AML-193 (cell line): ENCODE data around the gene FBXW8.

ENCODE experiments used
- DNase-seq, 2 experiments: peaks; one replicate each; lab custom pipeline; 2025; lab: John Stamatoyannopoulos, UW

FBXW8 gene

GRCh38 chr12:117037289-117038022 is 126.7 kb downstream of the FBXW8 start:
- DNase-seq = no peak

- DNase-seq = no peak
Measured at GRCh38 chr12:117038023-117038680, 127.4 kb downstream of the FBXW8 start.

DNA sequence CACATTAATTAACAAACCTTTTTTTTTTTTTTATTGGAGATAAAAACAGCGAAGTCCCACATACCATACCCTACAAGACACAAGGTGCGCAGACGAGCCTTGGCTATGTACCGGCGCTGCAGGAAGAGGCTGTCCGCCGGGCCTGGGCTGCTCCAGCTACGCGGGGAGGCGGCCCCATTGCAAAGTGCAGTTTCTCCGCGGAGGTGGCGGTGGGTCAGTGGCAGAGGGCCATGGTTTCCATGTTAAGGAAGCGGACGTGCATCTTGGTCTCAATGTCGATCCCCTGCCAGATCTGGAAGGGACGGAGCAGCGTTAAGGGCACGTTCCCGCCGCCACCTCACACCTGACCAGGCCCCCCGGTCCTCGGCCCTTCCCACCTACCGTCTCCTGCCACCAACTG is 128.2 kb downstream of the FBXW8 start:
- DNase-seq = no peak

GRCh38 chr12:117039891-117040309 is 129.2 kb downstream of the FBXW8 start:
- no peak for DNase-seq

- DNase-seq = no peak
Measured at GRCh38 chr12:117040496-117040895, 129.7 kb downstream of the FBXW8 start.

- DNase-seq = no peak
Measured at GRCh38 chr12:117041798-117042170, 131.0 kb downstream of the FBXW8 start.

- no peak for DNase-seq
Measured at GRCh38 chr12:117042171-117042842, 131.6 kb downstream of the FBXW8 start.

DNA sequence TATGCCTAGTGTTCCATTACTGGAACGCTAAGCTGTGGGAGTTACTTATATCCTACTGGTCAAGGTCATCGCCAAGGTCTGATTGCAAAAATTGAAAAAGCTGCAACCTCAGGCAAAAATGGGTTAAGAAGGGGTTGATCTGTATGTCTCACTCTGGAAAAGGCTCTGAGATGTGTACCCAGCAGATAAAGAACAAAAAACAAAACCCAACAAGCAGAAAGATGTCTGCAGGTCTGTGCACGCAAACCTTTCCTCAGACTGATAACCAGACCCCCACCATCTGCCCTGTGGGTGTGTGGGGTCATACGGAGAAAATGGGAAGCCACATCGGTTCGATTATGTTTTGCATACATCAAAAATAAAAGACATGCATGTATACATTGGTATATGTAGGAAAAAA is 132.1 kb downstream of the FBXW8 start:
- DNase-seq = no peak

- DNase-seq = no peak
Measured at GRCh38 chr12:117044311-117044710, 133.6 kb downstream of the FBXW8 start.

- no peak for DNase-seq
Measured at GRCh38 chr12:117044790-117045159, 134.0 kb downstream of the FBXW8 start.

DNA sequence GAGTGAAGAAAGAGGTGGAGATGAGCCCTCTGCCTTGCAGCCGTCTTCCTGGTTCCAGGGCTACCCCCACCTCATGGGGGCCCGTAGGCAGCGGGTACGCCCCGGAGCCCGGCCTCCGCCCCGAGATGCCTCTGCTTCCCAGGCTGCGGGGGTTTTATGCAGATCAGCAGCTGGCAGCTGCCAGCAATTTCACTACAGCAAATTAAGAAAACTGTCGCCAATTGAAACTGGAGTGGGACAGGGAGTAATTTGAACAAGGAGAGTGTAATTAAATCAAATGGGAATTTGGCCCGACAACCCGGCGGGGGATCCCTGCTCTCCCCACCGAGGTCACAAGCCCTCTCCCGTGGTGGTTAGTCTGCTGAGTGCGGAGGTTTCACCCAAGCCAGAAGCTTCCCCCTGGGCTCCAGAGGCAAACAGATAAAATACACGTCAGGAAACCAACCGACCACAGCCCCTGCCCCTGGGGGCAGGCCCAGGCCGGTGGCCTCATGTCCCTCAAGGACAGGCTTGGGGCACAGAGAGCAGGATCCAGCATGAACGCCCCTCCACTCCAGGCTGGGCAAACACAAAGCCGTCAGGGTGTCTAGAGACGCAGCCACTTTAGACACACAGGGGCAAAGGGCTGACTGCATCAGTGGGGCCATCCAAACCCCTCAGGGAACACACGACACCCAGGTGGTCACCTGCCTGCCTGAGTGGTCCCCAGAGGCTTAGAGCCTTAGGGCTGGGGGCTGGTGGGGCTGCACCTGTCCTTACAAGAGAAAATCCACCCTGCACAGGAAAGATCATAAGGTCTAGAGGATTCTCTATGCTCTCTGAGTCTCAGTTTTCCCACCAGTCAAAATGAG is 134.6 kb downstream of the FBXW8 start:
- no peak for DNase-seq

GRCh38 chr12:117046011-117046369 is 135.2 kb downstream of the FBXW8 start:
- DNase-seq = no peak

GRCh38 chr12:117046425-117046824 is 135.7 kb downstream of the FBXW8 start:
- DNase-seq = no peak

- no peak for DNase-seq
Measured at GRCh38 chr12:117046861-117047530, 136.2 kb downstream of the FBXW8 start.

DNA sequence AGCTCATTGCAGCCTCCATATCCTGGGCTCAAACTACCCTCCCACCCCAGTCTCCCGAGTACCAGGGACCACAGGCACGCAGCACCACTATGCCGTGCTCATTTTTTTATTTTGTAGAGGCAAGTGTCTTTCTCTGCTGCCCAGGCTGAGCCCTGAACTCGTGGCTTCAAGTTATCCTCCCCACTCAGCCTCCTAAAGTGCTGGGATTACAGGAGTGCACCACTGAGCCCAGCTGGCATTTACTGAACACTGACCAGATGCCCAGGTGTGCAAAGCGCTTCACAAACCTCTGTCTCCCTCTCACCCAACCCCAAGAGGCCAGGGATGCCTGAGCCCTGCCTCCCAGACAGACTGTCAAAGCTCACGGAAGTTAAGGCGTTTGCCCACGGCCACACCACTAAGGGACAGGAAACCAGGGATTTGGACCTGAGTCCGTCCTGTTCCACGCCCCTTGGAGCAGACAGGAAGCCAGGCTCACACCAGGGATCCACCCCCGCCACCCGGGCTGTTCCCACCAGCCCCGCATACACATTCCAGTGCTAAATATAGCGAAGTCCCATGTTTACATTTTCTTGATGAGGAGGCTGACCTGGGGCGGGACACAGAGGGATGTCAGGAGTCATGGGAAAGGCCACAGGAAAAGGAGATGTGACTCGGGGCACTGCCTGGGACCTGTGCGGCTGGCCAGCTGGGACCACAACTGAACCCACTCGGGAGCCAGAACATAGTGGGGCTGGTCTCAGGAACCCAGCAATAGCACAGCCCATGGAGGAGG is 137.2 kb downstream of the FBXW8 start:
- no peak for DNase-seq

DNA sequence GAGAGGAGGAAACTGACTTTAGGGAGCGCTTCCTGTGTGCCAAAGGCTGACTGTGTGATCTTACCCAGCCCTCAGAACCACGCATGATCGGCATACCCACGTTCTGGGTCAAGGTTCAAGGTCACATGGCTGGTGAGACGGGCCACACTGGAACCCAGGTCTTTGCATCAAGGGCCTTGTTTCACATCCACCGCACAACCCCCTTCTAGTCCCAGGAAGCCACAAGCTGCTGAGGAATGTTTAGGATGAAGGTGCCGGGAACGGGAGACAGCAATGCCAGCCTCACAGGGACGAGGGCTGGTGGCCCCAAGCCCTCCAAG is 137.8 kb downstream of the FBXW8 start:
- DNase-seq = no peak

GRCh38 chr12:117049295-117049694 is 138.5 kb downstream of the FBXW8 start:
- DNase-seq = no peak

GRCh38 chr12:117050060-117050459 is 139.3 kb downstream of the FBXW8 start:
- DNase-seq = no peak

DNA sequence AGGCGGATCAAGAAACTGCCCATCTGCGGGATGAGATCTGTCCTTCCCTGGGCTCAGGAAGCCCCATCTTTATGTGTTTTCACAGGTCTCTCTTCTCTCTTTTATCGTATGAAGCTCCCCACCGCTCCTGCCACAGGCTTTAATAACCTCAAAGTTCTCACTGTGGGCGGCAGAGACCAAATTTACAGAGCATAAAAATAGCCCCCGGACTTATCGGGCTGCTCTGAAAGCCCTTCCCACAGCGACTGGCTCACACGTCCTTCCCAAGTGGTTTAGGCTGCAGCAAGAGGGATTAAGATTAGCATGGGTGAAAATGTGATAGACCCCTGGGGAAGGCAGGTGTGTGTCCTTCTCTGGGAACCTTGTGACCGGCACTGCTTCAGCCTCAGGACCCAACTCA is 140.6 kb downstream of the FBXW8 start:
- DNase-seq = no peak

GRCh38 chr12:117052386-117053049 is 141.8 kb downstream of the FBXW8 start:
- no peak for DNase-seq

DNA sequence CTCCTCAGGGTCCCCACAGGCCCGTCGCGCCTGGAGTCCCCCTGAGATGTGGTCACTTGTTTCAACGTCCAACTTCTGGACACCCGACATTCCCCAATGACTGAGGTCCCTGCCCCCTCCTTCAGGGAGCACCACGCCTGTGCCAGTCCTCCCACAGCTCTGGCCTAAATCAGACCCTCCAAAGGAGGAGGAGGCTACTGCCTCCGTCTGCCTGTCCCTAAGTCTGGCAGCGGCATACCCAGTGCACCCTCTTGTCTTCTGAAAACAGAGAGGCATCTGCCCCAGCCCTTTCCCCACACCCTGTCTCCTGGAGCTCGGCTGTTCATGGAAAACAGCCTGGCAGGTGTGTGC is 142.3 kb downstream of the FBXW8 start:
- no peak for DNase-seq
